Esophagus squamous epithelium (tissue), 5 donors: ENCODE measurements around the gene SCAPER. TPM values are rescaled to one million over a fixed set of nuclear protein-coding genes. Genes with fewer than 3 reads are reported as not detected.
"Not testable (repeated sequence)": the region's sequence is repeated elsewhere in the genome, so short reads cannot be mapped to it uniquely, and the experiment has no call there.

Experiments used
- DNase-seq: peaks from one replicate; lab custom pipeline; 2025; lab: John Stamatoyannopoulos, UW
- H3K27ac ChIP-seq, 4 donors: fragments of 200-600 bp; sonication (generic); one replicate each; pipeline ENCODE4 v1.5.1; 2016 to 2019; ENCODE audit warnings: mild to moderate bottlenecking in 1 of 4
- H3K27me3 ChIP-seq, 4 donors: fragments of 200-600 bp; sonication (generic); 1 replicate in 3 of 4; 2 replicates in 1 of 4; pipeline versions ENCODE4 v1.5.1 to v1.6.0; 2017 to 2021; ENCODE audit warnings: antibody characterized with exemption in 1 of 4
- H3K36me3 ChIP-seq, 3 donors: fragments of 200-600 bp; sonication (generic); one replicate each; pipeline ENCODE4 v1.5.1; 2016 to 2019
- H3K4me1 ChIP-seq, 3 donors: fragments of 200-600 bp; sonication (generic); one replicate each; pipeline ENCODE4 v1.5.1; 2017 to 2019
- H3K4me3 ChIP-seq, 4 donors: fragments of 200-600 bp; sonication (generic); 1 replicate in 3 of 4; 2 replicates in 1 of 4; pipeline ENCODE4 v1.5.1; 2016 to 2019; ENCODE audit warnings: mild to moderate bottlenecking in 2 of 4, moderate library complexity in 1 of 4
- H3K9me3 ChIP-seq, 3 donors: fragments of 200-600 bp; sonication (generic); one replicate each; pipeline ENCODE4 v1.5.1; 2016 to 2019
- CTCF ChIP-seq, 6 experiments: fragments of 450-650 bp in 4 of 6; fragments of 200-600 bp in 2 of 6; sonication (generic) in 2 of 6; IDR thresholded peaks; one replicate each; pipeline ENCODE4 v1.5.1; 2016 to 2019; ENCODE audit warnings: antibody characterized with exemption in 6 of 6, mild to moderate bottlenecking in 4 of 6, moderate library complexity in 4 of 6
- POLR2A ChIP-seq, 4 donors: fragments of 450-650 bp; IDR thresholded peaks; one replicate each; pipeline ENCODE4 v1.6.1; 2017; ENCODE audit warnings: antibody characterized with exemption in 4 of 4, mild to moderate bottlenecking in 4 of 4, moderate library complexity in 3 of 4
- WGBS, 2 donors: methylation state at CpG; one replicate each; pipeline ENCODE4 v1.1.5; 2018; 5-methylcytosine and 5-hydroxymethylcytosine counted together
- intact Hi-C: fragments of 100-400 bp; cut with DNase I; formaldehyde crosslinking; loops from one replicate; pipeline ENCODE4 v1.15.0; 2022
- total RNA-seq, 4 donors: library from RNA; depleted of rRNA; stranded (reverse); fragments of >200 nt; gene quantifications; one replicate each; pipeline ENCODE4 v1.1.0, GENCODE V29; 2016
- donor health status: DM: yes; HTN: yes; CAD: no.

Gene SCAPER
- total RNA-seq, 4 donors from 2014 or later = 18.3 to 30.1 (median 25.3) TPM

GRCh38 chr15:76313731-76314130 is 591.4 kb downstream of the SCAPER start:
- DNase-seq = no peak
- Histone ChIP-seq H3K4me3 (no peak overlapping the region), H3K36me3 (no peaks in the 10 kb centered on the region), H3K27me3 (no peaks in the 10 kb centered on the region), H3K27ac (no peak overlapping the region), H3K4me1 (peaks cover 0 to 49% (median 8%) of the 10 kb centered on the region in 3 donors), H3K9me3 (no peaks in the 10 kb centered on the region)
- intact Hi-C loops = no loop called here
- 29 to 53% methylated on average over 5 of the region's 5 CpGs for WGBS, 2 donors
- TF ChIP-seq POLR2A (IDR thresholded peaks at IDR 0.05) (no peak), CTCF (IDR thresholded peaks at IDR 0.05) (no peak)

GRCh38 chr15:76313175-76313567 is 592.0 kb downstream of the SCAPER start:
- H3K4me3 ChIP-seq, H3K36me3 ChIP-seq, DNase-seq, H3K9me3 ChIP-seq, H3K27me3 ChIP-seq, intact Hi-C loops: not testable (repeated sequence)
- Histone ChIP-seq H3K4me1 (peaks cover 0 to 53% (median 8%) of the 10 kb centered on the region in 3 donors), H3K27ac (peak overlapping the region; percentile 18 to 52 (median 36))
- WGBS, 2 donors = 73 to 79% methylated on average over 4 of the region's 4 CpGs

- Histone ChIP-seq H3K27ac (peak overlapping the region; percentile 18 to 52 (median 36)), H3K27me3 (no peaks in the 10 kb centered on the region), H3K9me3 (no peaks in the 10 kb centered on the region), H3K4me1 (peaks cover 0 to 53% (median 8%) of the 10 kb centered on the region in 3 donors), H3K4me3 (no peak overlapping the region), H3K36me3 (no peaks in the 10 kb centered on the region)
- WGBS, 2 donors = 67 to 70% methylated on average over 7 of the region's 7 CpGs
- TF ChIP-seq POLR2A (IDR thresholded peaks at IDR 0.05) = no peak
- TF ChIP-seq CTCF (IDR thresholded peaks at IDR 0.05) = no peak
- no peak for DNase-seq
- intact Hi-C loops = no loop called here
Observed at GRCh38 chr15:76312540-76313174, 592.5 kb downstream of the SCAPER start.

- no peaks in the 10 kb centered on the region for H3K9me3 ChIP-seq
- H3K27me3 ChIP-seq = no peaks in the 10 kb centered on the region
- DNase-seq = peak; percentile 75
- H3K4me1 ChIP-seq = peaks cover 0 to 58% (median 8%) of the 10 kb centered on the region in 3 donors
- peak within 1 kb of the TSS; percentile 82 to 95 (median 88) for H3K27ac ChIP-seq
- H3K4me3 ChIP-seq = peak within 1 kb of the TSS; percentile 54 to 91 (median 76)
- peak in 3 of 4 donors; percentile 57 to 96 (median 95) for TF ChIP-seq POLR2A (IDR thresholded peaks at IDR 0.05)
- no peak for TF ChIP-seq CTCF (IDR thresholded peaks at IDR 0.05)
- intact Hi-C loops = no loop called here
- no peaks in the 10 kb centered on the region for H3K36me3 ChIP-seq
- WGBS, 2 donors = 0 to 1% methylated on average over 5 to 11 of the region's 60 CpGs
Observed at GRCh38 chr15:76311100-76311953, 593.8 kb downstream of the SCAPER start, which contains the start of gene ETFA. Gene ETFA, minus strand, starts transcription at chr15:76311469. Its CDS starts 81 bp downstream, at chr15:76311388.

- Histone ChIP-seq H3K9me3 (no peaks in the 10 kb centered on the region), H3K27ac (peak overlapping the region; percentile 82 to 95 (median 88)), H3K36me3 (no peaks in the 10 kb centered on the region), H3K4me3 (peak overlapping the region; percentile 54 to 91 (median 76)), H3K27me3 (no peaks in the 10 kb centered on the region), H3K4me1 (peaks cover 0 to 63% (median 8%) of the 10 kb centered on the region in 3 donors)
- intact Hi-C loops = no loop called here
- 1 to 3% methylated on average over 5 to 15 of the region's 16 CpGs for WGBS, 2 donors
- DNase-seq = no peak
- TF ChIP-seq CTCF (IDR thresholded peaks at IDR 0.05) (no peak), POLR2A (IDR thresholded peaks at IDR 0.05) (no peak)
Observed at GRCh38 chr15:76310475-76311099, 594.6 kb downstream of the SCAPER start.
